Ishikawa (cell line): ENCODE results near the gene MRGPRF.

Experiments
- CEBPB ChIP-seq: IDR thresholded peaks from 2 replicates; pipeline ENCODE4 v1.6.1; 2012
- CREB1 ChIP-seq: IDR thresholded peaks from 2 replicates; pipeline ENCODE4 v1.6.1; 2012; ENCODE audit warnings: low read depth
- EGR1 ChIP-seq: IDR thresholded peaks from 2 replicates; pipeline ENCODE4 v1.6.1; 2012
- EP300 ChIP-seq: IDR thresholded peaks from 2 replicates; pipeline ENCODE4 v1.6.1; 2012; ENCODE audit warnings: borderline replicate concordance
- FOXM1 ChIP-seq: IDR thresholded peaks from 2 replicates; pipeline ENCODE4 v1.6.1; 2012; ENCODE audit warnings: low read depth, borderline replicate concordance
- NFIC ChIP-seq: IDR thresholded peaks from 2 replicates; pipeline ENCODE4 v1.6.1; 2012
- RAD21 ChIP-seq: IDR thresholded peaks from 2 replicates; pipeline ENCODE4 v1.6.1; 2012; ENCODE audit warnings: low read depth
- TAF1 ChIP-seq: IDR thresholded peaks from 2 replicates; pipeline ENCODE4 v1.6.1; 2012; ENCODE audit warnings: low read depth, mild to moderate bottlenecking
- TCF12 ChIP-seq: IDR thresholded peaks from 2 replicates; pipeline ENCODE4 v1.6.1; 2012; ENCODE audit warnings: low read depth
- TEAD4 ChIP-seq: IDR thresholded peaks from 2 replicates; pipeline ENCODE4 v1.6.1; 2012
- YY1 ChIP-seq: IDR thresholded peaks from 2 replicates; pipeline ENCODE4 v1.6.1; 2012; ENCODE audit warnings: low read depth
- ZBTB7A ChIP-seq: IDR thresholded peaks from 2 replicates; pipeline ENCODE4 v1.6.1; 2012; ENCODE audit warnings: low read depth
- TF ChIP-seq, protein P1 (sequence below): IDR thresholded peaks from 2 replicates; pipeline ENCODE4 v1.6.1; 2012
- TF ChIP-seq, protein P2 (sequence below): IDR thresholded peaks from 2 replicates; pipeline ENCODE4 v1.6.1; 2012
- TF ChIP-seq, protein P3 (sequence below): IDR thresholded peaks from 2 replicates; pipeline ENCODE4 v1.6.1; 2012; ENCODE audit warnings: low read depth, mild to moderate bottlenecking

The MRGPRF gene

DNA sequence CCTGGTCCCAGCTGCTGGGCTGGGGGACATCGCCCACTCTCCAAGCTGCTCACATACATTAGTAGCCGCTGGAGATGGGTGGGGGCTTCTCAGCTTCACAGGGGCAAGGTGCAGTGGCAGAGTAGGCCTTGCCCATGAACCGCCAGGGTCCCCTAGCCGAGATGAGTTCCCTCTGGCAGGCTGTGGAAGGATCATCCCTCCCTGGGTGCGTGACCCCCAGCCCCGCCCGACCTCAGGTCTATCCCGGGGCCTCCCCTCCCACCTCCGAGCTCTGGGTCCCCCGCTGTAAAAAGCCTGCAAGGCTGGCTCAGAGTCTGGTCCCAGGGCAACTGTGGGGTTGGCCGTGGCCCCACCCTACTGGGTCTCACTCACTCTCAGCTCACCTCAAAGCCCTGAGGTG, 20.4 kb upstream of the MRGPRF start:
- no peak for TF ChIP-seq NFIC
- TF ChIP-seq, protein P1, sequence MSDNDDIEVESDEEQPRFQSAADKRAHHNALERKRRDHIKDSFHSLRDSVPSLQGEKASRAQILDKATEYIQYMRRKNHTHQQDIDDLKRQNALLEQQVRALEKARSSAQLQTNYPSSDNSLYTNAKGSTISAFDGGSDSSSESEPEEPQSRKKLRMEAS, result no peak
- TF ChIP-seq CREB1, result no peak
- TF ChIP-seq CEBPB, result no peak

DNA sequence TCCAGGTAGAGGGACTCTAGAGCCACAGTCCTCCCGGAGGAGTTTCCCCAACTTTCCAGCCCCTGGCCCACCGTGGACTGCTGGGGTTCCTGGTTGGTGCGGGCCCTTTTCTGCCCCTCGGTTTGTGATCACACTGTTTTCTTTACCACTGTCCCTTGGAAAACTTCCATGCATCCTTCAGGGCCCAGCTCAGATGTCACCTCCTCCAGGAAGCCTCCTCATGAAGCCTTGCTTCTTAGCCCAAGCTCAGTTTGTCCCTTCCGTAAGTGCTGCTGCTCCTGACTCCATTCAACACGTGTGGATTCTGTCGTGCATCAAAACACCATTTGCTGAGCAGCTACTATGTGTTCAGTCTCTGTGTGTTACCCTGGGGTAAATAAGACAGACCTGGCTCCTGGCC, 19.8 kb upstream of the MRGPRF start:
- TF ChIP-seq, protein P2, sequence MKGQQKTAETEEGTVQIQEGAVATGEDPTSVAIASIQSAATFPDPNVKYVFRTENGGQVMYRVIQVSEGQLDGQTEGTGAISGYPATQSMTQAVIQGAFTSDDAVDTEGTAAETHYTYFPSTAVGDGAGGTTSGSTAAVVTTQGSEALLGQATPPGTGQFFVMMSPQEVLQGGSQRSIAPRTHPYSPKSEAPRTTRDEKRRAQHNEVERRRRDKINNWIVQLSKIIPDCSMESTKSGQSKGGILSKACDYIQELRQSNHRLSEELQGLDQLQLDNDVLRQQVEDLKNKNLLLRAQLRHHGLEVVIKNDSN, result no peak
- no peak for TF ChIP-seq EP300
- no peak for TF ChIP-seq TCF12

DNA sequence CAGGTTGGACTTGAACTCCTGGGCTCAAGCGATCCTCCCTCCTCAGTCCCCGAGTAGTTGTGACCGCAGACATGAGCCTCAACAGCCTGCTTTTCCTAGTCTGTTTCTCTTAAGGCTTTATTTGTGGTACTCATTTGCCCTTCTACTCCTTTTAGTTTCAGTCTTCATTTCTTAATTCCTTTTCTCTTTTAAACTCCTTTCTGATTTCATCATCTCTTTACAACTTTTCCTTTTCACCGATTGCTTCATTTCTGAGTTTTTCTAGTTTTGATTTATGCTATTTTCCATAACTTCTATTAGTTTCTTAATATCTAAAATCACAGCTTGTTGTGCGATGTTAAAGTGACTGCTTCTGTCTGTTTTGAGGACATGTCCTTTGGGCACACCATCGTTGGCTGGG, 17.3 kb upstream of the MRGPRF start:
- TF ChIP-seq, protein P3, sequence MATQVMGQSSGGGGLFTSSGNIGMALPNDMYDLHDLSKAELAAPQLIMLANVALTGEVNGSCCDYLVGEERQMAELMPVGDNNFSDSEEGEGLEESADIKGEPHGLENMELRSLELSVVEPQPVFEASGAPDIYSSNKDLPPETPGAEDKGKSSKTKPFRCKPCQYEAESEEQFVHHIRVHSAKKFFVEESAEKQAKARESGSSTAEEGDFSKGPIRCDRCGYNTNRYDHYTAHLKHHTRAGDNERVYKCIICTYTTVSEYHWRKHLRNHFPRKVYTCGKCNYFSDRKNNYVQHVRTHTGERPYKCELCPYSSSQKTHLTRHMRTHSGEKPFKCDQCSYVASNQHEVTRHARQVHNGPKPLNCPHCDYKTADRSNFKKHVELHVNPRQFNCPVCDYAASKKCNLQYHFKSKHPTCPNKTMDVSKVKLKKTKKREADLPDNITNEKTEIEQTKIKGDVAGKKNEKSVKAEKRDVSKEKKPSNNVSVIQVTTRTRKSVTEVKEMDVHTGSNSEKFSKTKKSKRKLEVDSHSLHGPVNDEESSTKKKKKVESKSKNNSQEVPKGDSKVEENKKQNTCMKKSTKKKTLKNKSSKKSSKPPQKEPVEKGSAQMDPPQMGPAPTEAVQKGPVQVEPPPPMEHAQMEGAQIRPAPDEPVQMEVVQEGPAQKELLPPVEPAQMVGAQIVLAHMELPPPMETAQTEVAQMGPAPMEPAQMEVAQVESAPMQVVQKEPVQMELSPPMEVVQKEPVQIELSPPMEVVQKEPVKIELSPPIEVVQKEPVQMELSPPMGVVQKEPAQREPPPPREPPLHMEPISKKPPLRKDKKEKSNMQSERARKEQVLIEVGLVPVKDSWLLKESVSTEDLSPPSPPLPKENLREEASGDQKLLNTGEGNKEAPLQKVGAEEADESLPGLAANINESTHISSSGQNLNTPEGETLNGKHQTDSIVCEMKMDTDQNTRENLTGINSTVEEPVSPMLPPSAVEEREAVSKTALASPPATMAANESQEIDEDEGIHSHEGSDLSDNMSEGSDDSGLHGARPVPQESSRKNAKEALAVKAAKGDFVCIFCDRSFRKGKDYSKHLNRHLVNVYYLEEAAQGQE, result no peak
- TF ChIP-seq YY1 (no peak), TEAD4 (no peak), EGR1 (no peak), CEBPB (no peak), TCF12 (no peak), ZBTB7A (no peak), EP300 (no peak), NFIC (no peak), FOXM1 (no peak), TAF1 (no peak), RAD21 (no peak), CREB1 (no peak)
- TF ChIP-seq, protein P2, result no peak
- TF ChIP-seq, protein P1, result no peak

DNA sequence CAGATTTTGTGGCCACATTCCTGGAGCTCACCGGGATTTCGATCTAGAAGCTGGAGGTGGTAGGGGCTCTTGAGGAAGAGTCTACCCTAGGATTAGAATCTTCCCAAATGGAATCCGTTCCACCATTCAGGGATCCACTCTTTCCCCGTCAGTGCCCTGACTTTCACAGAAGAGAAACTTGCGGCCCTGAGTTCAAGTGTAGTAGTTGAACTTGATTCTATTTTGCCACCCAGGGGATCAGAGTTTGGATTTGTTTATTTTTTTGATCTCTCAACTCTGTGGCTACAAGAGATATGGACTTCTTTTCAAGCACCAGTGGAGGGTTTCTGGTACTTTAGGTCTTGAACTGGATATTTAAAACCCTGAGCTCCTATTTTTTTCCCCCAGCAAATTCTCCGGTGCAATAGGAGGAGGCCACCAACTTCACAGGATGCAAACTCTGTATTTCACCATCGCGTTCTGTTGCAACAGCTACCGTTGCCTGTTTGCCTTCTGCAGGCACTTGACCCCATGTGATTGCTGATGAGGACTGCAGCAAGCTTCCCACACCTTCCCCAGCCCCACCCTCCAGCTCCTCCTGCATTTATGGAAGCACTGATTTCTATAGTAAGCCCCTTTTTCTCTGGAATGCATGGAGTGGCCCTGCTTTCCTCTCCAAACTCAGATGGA, 14.8 kb upstream of the MRGPRF start:
- no peak for TF ChIP-seq CREB1
- no peak for TF ChIP-seq TCF12
- TF ChIP-seq NFIC, result no peak
- no peak for TF ChIP-seq YY1
- TF ChIP-seq CEBPB, result no peak
- TF ChIP-seq TEAD4, result no peak
- no peak for TF ChIP-seq EGR1
- TF ChIP-seq ZBTB7A, result no peak
- TF ChIP-seq TAF1, result no peak
- TF ChIP-seq, protein P1, result no peak
- TF ChIP-seq, protein P2, result no peak
- no peak for TF ChIP-seq FOXM1
- no peak for TF ChIP-seq RAD21
- TF ChIP-seq, protein P3, result no peak
- no peak for TF ChIP-seq EP300

DNA sequence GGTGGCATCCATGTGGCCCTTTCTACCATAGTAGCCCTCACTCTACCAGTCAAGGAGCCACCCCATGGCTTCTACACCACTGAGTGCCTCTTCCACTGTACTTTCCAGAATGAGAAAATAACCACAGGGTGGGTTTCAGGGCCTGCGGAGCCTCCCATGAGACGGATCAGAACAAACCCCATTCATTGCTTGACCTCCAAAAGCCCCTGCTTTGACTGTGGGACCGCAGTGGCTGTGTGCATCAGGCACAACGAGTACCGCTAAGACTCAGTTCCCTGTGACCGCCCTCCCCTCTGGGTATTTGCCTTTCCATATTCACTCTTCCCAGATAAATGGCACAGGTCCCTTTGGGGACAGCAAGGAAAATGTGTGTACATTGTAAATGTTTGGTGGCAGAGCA, 11.5 kb upstream of the MRGPRF start:
- TF ChIP-seq RAD21 (no peak), YY1 (no peak), CEBPB (no peak), NFIC (no peak), FOXM1 (no peak), TEAD4 (no peak), EP300 (no peak), TCF12 (no peak), EGR1 (no peak), TAF1 (no peak), CREB1 (no peak)
- TF ChIP-seq, protein P2, result no peak
- TF ChIP-seq, protein P1, result no peak
- TF ChIP-seq, protein P3, result no peak
